Measurements from ENCODE around the gene ATP5PB.

Gene ATP5PB

GRCh38 chr1:111412839-111413238, 36.4 kb upstream of the ATP5PB start:
- no peak for TF ChIP-seq CTCF (IDR thresholded peaks at IDR 0.05; ENCODE audit: low read depth, low read length, missing control alignments)
- DNase-seq (ENCODE audit: low read depth) = no peak
- H3K4me3 ChIP-seq (ENCODE audit: low read depth, low read length) = no peak overlapping the region

- no peak overlapping the region for H3K4me3 ChIP-seq (ENCODE audit: low read depth, low read length)
- TF ChIP-seq CTCF (IDR thresholded peaks at IDR 0.05; ENCODE audit: low read depth, low read length, missing control alignments) = no peak
- no peak for DNase-seq (ENCODE audit: low read depth)
Observed at GRCh38 chr1:111414756-111415155, 34.5 kb upstream of the ATP5PB start.

- DNase-seq (ENCODE audit: low read depth) = no peak
- H3K4me3 ChIP-seq (ENCODE audit: low read depth, low read length) = no peak overlapping the region
- no peak for TF ChIP-seq CTCF (IDR thresholded peaks at IDR 0.05; ENCODE audit: low read depth, low read length, missing control alignments)
Observed at GRCh38 chr1:111415461-111415860, 33.8 kb upstream of the ATP5PB start.

- no peak for DNase-seq (ENCODE audit: low read depth)
- no peak overlapping the region for H3K4me3 ChIP-seq (ENCODE audit: low read depth, low read length)
- no peak for TF ChIP-seq CTCF (IDR thresholded peaks at IDR 0.05; ENCODE audit: low read depth, low read length, missing control alignments)
Observed at GRCh38 chr1:111417755-111418154, 31.5 kb upstream of the ATP5PB start.

- no peak for DNase-seq (ENCODE audit: low read depth)
- H3K4me3 ChIP-seq (ENCODE audit: low read depth, low read length) = no peak overlapping the region
- no peak for TF ChIP-seq CTCF (IDR thresholded peaks at IDR 0.05; ENCODE audit: low read depth, low read length, missing control alignments)
Observed at GRCh38 chr1:111419037-111419436, 30.2 kb upstream of the ATP5PB start.

GRCh38 chr1:111420377-111420776, 28.9 kb upstream of the ATP5PB start:
- no peak for DNase-seq (ENCODE audit: low read depth)
- no peak overlapping the region for H3K4me3 ChIP-seq (ENCODE audit: low read depth, low read length)
- no peak for TF ChIP-seq CTCF (IDR thresholded peaks at IDR 0.05; ENCODE audit: low read depth, low read length, missing control alignments)

GRCh38 chr1:111422546-111423391, 26.5 kb upstream of the ATP5PB start:
- H3K4me3 ChIP-seq (ENCODE audit: low read depth, low read length) = no peak overlapping the region
- DNase-seq (ENCODE audit: low read depth) = no peak
- TF ChIP-seq CTCF (IDR thresholded peaks at IDR 0.05; ENCODE audit: low read depth, low read length, missing control alignments) = no peak
